Left lung (tissue), 10 donors: Measurements from ENCODE around the gene SORCS3. TPM values are rescaled to one million over a fixed set of nuclear protein-coding genes. Genes with fewer than 3 reads are reported as not detected.

Experiments
- ATAC-seq: fragments of 200-7000 bp; cut with Tn5 transposase; one replicate; pipeline ENCODE4 v1.9.1; 2020; ENCODE audit warnings: moderate library complexity
- DNase-seq, 4 donors: peaks; one replicate each; pipeline ENCODE4 v3.0.0-alpha.2; 2013 to 2020
- H3K27ac ChIP-seq, 2 donors: fragments of 200-600 bp; sonication (generic) in 1 of 2; one replicate each; pipeline versions ENCODE4 v1.5.0 to v1.8.0; 2020 to 2021
- H3K27me3 ChIP-seq, 2 donors: fragments of 200-600 bp; sonication (generic) in 1 of 2; one replicate each; pipeline versions ENCODE4 v1.5.0 to v1.8.0; 2020 to 2021
- H3K36me3 ChIP-seq, 2 donors: fragments of 200-600 bp; sonication (generic) in 1 of 2; one replicate each; pipeline versions ENCODE4 v1.5.0 to v1.8.0; 2020 to 2021
- H3K4me1 ChIP-seq, 2 donors: fragments of 200-600 bp; one replicate each; pipeline ENCODE4 v1.8.0; 2021
- H3K4me3 ChIP-seq, 2 donors: fragments of 200-600 bp; sonication (generic) in 1 of 2; one replicate each; pipeline versions ENCODE4 v1.5.0 to v1.8.0; 2020 to 2021; ENCODE audit warnings: mild to moderate bottlenecking in 1 of 2
- H3K9me3 ChIP-seq, 2 donors: fragments of 200-600 bp; sonication (generic) in 1 of 2; one replicate each; pipeline versions ENCODE4 v1.5.0 to v1.8.0; 2020 to 2021
- CTCF ChIP-seq, 2 donors: fragments of 200-600 bp; sonication (generic) in 1 of 2; IDR thresholded peaks; one replicate each; pipeline versions ENCODE4 v1.5.0 to v1.8.0; 2021; ENCODE audit warnings: antibody characterized with exemption in 2 of 2
- intact Hi-C, 2 donors: fragments of 100-400 bp; cut with DNase I; formaldehyde crosslinking; loops; one replicate each; pipeline versions ENCODE4 v1.11.2 to v1.14.2; 2022
- polyA plus RNA-seq, 6 donors: library from polyadenylated mRNA; unstranded; fragments of 120-200 nt; gene quantifications; one replicate each; pipeline ENCODE4 v1.2.1, GENCODE V29; 2013; ENCODE audit not compliant: insufficient read length in 6 of 6
- total RNA-seq, 2 donors: library from RNA; stranded (reverse); fragmentation: NEBNext Ultra II Directional; extraction: Animal tissue kit (Norgen Biotek cat#: 25700); gene quantifications; one replicate each; pipeline ENCODE4 v1.2.1, GENCODE V29; 2021
- donor health status: DM: no; HTN: yes; CAD: no.
- donor health status: DM: no; HTN: no; CAD: no.

The SORCS3 gene
- total and polyA plus RNA-seq, 8 donors: 0.05 to 0.24 (median 0.06) TPM; not detected in 2

GRCh38 chr10:104686829-104687228 is 45.7 kb downstream of the SORCS3 start:
- DNase-seq (no peak), ATAC-seq (no peak)
- H3K27me3 ChIP-seq: peaks cover 0 to 44% of the 10 kb centered on the region in 2 donors
- H3K36me3 ChIP-seq: no peaks in the 10 kb centered on the region
- no peak for TF ChIP-seq CTCF (IDR thresholded peaks at IDR 0.05)
- intact Hi-C loops: no loop called here
- no peaks in the 10 kb centered on the region for H3K9me3 ChIP-seq
- H3K27ac ChIP-seq: no peak overlapping the region
- H3K4me1 ChIP-seq: no peaks in the 10 kb centered on the region
- no peak overlapping the region for H3K4me3 ChIP-seq

- no peak overlapping the region for H3K27ac ChIP-seq
- no peak overlapping the region for H3K4me3 ChIP-seq
- TF ChIP-seq CTCF (IDR thresholded peaks at IDR 0.05): no peak
- intact Hi-C loops: no loop called here
- no peaks in the 10 kb centered on the region for H3K36me3 ChIP-seq
- no peaks in the 10 kb centered on the region for H3K4me1 ChIP-seq
- no peak for DNase-seq
- H3K27me3 ChIP-seq: peaks cover 0 to 32% of the 10 kb centered on the region in 2 donors
- ATAC-seq: peak; percentile 74
- no peaks in the 10 kb centered on the region for H3K9me3 ChIP-seq
Measured at GRCh38 chr10:104688251-104689042, 47.4 kb downstream of the SORCS3 start.

- Histone ChIP-seq H3K4me3 (no peak overlapping the region), H3K27me3 (peaks cover 0 to 32% of the 10 kb centered on the region in 2 donors), H3K36me3 (no peaks in the 10 kb centered on the region), H3K9me3 (no peaks in the 10 kb centered on the region), H3K27ac (no peak overlapping the region), H3K4me1 (no peaks in the 10 kb centered on the region)
- intact Hi-C loops: no loop called here
- DNase-seq: no peak
- TF ChIP-seq CTCF (IDR thresholded peaks at IDR 0.05): no peak
- ATAC-seq: no peak
Measured at GRCh38 chr10:104689105-104689504, 48.0 kb downstream of the SORCS3 start.

- no peaks in the 10 kb centered on the region for H3K36me3 ChIP-seq
- H3K9me3 ChIP-seq: no peaks in the 10 kb centered on the region
- H3K27me3 ChIP-seq: peaks cover 0 to 32% of the 10 kb centered on the region in 2 donors
- no peaks in the 10 kb centered on the region for H3K4me1 ChIP-seq
- intact Hi-C loops: no loop called here
- no peak overlapping the region for H3K4me3 ChIP-seq
- H3K27ac ChIP-seq: no peak overlapping the region
- DNase-seq: no peak
- ATAC-seq: no peak
- no peak for TF ChIP-seq CTCF (IDR thresholded peaks at IDR 0.05)
Measured at GRCh38 chr10:104689547-104689946, 48.5 kb downstream of the SORCS3 start.

GRCh38 chr10:104690101-104690500 is 49.0 kb downstream of the SORCS3 start:
- H3K9me3 ChIP-seq: no peaks in the 10 kb centered on the region
- H3K4me3 ChIP-seq: no peak overlapping the region
- no peak for ATAC-seq
- peaks cover 0 to 32% of the 10 kb centered on the region in 2 donors for H3K27me3 ChIP-seq
- H3K4me1 ChIP-seq: no peaks in the 10 kb centered on the region
- no peak for DNase-seq
- no peak overlapping the region for H3K27ac ChIP-seq
- intact Hi-C loops: no loop called here
- no peak for TF ChIP-seq CTCF (IDR thresholded peaks at IDR 0.05)
- no peaks in the 10 kb centered on the region for H3K36me3 ChIP-seq
